DMS 273 treated with DMSO at 0.1 percent for 48 hours (cell line): ENCODE data around the gene VSTM2A.
"Not testable (repeated sequence)": the region's sequence is repeated elsewhere in the genome, so short reads cannot be mapped to it uniquely, and the experiment has no call there.

Experiments used
- DNase-seq: peaks from one replicate; lab custom pipeline; 2025; lab: John Stamatoyannopoulos, UW

The VSTM2A gene, protein sequence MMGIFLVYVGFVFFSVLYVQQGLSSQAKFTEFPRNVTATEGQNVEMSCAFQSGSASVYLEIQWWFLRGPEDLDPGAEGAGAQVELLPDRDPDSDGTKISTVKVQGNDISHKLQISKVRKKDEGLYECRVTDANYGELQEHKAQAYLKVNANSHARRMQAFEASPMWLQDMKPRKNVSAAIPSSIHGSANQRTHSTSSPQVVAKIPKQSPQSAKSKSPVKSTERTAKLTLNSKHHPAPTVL

DNA sequence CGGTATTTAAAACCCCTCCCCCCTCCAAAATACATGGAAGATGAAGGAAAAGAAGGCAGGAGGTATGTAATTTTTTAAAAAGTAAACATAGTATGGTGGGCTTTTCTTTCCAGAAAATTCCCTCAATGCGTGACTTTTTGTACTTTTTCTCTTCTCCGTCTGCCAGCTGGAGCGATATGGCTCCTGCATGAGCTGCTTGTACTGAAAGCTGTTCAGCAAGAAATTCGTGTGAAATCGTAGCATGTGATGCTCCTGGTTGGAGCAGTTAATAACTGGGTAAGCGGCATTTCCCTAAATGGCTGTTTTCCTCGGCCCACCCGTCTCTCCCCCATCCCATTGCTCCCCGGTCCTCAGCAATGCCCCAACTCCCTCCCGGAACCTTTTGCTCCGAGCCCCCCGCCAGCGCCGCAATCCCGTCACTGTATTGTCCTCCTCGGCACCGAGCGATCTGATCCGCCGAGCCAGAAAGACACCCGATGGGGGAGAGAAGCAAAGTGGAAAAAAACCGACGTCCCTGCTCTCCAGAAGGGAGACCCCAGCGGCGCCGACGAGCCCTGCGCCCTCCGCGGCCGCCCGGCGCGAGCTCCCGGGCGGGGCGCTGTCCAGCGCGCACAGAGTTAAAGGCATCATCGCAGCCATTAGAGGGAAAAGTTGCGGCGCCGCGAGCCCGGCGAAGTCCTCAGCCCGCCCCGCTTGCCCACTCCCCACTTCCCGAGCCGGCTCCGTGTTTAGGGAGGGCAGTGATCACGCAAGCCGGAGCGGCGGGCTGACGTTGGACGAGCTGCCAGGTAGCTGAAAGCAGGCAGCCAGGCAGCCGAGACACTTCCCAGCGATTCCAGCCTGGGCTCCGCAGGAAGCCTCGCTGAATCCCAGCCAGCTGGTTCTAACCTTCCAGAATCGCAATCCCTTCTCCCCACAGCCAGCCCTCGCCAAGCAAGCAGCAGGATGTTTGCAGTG lies at the start of gene VSTM2A:
Gene VSTM2A, plus strand, starts transcription at position 707 of the 957 bp plus-strand sequence. CDS start 356 bp downstream, outside the sequence.
- no peak for DNase-seq

DNA sequence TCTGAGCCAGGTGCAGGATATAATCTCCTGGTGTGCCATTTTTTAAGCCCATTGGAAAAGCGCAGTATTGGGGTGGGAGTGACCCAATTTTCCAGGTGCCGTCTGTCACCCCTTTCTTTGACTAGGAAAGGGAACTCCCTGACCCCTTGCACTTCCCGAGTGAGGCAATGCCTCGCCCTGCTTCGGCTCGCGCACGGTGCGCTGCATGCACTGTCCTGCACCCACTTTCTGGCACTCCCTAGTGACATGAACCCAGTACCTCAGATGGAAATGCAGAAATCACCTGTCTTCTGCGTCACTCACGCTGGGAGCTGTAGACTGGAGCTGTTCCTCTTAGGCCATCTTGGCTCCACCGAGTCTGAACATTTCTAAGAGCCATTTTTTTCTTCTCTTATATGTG lies 37.6 kb upstream of the VSTM2A start:
- DNase-seq = not testable (repeated sequence)

DNA sequence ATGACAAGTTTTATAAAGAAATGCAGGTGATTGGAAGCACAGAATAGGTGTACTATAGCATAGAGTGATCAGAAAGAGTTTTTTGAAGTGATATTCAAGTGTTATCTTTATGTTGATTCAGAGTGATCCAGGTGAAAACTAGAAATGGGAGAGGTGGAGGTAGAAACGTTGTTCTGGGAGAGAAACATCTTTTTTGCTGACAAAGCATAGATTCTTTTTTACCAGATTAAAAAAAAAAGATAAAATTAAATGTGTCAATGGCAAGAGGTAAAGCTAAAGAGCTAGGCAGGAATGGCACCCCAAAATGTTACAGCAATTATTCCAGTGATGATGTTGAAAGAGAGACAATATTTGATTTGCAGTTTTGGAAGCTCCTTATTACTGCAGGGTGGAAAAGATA lies 12.6 kb upstream of the VSTM2A start:
- no peak for DNase-seq

DNA sequence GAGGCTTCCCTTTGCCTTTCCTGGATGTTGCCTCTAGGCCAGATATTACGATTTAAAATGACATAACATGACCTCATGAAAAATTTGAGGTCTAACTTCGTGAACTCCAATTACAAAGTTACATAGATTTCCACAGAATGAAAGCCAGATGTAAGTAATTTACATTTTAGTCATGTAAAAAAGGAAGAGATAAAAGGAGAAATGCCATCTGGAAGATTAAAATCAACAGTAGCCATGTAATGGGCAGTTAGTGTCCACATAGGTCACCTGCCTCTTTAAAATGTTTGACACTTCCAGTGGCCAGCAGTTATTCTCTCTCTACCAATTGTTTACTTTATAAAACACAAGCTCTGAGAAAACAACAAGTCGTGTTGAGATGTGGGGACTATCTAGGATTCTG lies 4.1 kb upstream of the VSTM2A start:
- DNase-seq = no peak

DNA sequence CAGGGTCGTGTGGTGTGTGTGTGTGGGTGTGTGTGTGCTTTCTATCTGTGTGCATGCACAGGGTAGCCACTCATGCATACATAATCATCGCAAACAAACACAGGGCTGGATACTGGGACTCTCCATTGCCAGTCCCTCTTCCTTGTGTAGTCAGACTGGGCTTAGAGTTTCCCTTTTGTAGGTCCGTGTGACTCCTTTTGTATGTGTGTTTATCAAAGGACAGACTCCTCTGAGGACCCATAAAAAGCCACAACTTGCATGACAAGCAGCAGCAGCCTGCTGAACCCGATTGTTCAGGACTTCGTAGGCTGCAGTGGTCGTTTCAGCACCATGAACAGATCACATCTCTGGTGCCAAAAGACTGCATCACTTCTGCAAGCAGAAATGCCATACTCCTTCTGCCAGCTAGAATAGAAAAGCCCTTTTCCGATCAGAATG lies 895 bp downstream of the VSTM2A start:
- DNase-seq = no peak

DNA sequence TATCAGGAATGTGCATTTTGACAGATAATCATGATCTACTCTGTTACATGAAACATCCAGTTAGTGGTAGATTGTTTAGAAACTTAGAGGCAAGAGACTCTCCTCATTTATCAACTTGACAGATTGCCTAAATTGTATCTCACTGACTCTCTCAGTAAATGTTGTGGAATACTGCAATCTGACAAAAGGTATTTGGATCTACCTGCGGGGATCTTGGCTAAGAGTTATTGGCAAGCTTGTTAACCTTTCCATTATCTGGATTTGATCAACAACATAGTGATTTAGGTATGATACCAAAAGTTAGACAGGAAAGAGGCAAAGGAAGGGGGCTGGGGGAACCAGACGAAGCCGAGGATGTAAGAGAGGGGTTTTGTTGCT lies 2.0 kb downstream of the VSTM2A start:
- no peak for DNase-seq

DNA sequence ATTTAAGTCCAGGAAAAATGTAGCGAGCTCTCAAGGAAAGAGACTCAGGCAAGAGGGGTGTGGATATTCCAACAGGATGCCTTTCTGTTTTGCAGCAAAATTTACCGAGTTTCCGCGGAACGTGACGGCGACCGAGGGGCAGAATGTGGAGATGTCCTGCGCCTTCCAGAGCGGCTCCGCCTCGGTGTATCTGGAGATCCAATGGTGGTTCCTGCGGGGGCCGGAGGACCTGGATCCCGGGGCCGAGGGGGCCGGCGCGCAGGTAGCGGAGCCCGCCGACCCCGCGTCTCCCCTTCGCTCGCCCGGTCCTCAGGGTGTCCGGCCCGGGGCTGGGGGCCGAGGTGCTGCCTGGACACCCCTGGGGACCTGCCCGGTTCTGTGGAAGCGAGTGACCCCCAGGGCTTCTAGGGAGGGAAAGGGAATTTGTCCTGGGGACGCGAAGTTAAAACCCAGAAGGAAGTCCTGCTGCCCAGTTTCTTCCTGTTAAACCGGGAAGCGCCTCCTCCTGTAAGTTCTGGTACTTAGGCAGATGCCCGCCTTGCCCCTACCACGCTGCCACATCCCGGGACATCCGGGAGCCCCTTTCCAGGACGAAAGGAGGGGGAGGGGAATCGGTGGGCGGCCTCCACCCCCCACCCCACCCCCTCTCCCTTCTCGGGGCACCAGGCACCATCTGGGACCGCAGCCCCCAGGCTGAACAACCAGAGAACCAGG lies 2.5 kb downstream of the VSTM2A start:
- DNase-seq = no peak

DNA sequence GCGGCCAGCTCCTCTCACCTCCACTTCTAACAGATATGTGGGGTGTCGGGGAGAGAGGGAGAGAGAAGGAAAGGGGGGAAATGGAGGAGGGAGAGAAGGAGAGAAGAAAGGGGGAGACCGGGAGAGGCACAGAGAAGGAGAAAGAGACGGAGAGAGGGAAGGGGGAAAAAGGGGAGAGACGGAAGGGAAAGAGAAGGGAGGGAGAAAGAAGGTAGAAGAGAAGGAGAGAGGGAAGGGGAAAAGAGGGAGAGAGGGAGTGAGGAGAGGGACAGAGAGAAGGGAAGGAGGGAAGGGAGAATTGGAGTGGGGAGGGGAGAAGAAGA lies 3.0 kb downstream of the VSTM2A start:
- DNase-seq = no peak

DNA sequence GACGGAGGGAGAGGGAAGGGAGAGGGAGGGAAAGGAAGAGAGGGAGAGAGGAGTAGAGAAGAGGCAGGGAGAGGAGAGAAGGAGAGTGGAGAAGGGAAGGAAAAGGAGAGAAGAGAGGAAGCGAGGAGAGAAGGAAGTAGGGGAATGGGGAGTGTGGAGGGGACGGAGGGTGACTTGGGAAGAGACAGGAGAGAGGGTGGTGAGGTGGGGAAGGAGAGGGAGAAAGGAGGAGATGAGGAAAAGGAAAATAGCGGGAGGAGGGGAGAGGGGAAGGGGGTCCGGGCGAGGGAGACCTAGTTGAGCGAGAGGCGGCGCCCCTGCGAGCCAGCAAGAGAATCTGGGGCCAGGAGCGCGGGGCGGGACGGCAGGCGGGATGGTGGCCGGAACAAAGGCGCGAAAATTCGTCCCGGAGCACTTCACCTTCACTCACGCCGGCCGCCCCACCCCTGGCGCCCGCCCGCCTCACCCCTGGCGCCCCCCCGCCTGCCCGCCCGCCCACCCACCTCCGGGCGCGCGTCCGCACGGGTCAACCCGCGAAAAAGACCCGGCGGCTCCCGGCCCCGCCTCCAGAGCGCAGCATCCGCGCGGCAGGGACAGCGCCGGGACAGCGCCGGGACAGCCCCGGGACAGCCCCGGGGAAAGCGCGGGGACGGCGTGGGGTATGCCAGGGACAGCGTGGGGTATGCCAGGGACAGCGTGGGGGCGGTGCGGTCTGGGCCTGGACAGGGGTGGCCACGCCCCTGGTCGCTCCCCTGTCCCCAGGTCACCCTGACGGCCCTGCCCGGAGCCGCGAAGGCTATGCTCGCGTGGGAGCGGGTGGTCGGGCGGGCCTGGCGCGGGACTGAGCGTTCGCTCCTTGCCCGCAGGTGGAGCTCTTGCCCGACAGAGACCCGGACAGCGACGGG lies 4.2 kb downstream of the VSTM2A start:
- DNase-seq = no peak

DNA sequence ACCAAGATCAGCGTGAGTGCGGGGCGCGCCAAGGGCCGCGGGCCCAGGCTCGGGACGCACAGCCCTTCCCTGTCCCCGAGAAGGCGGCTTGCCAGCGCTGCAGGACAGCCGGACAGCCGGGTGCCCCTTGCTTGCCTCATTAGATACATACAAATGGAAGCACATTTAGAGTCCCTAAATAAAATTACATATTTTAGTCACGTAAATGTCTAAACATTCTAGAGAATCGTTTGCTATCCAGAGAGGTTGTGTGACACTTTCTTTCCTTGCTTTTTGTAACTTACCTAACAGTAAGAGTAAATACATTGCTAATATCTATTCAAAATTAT lies 4.8 kb downstream of the VSTM2A start:
- DNase-seq = no peak

DNA sequence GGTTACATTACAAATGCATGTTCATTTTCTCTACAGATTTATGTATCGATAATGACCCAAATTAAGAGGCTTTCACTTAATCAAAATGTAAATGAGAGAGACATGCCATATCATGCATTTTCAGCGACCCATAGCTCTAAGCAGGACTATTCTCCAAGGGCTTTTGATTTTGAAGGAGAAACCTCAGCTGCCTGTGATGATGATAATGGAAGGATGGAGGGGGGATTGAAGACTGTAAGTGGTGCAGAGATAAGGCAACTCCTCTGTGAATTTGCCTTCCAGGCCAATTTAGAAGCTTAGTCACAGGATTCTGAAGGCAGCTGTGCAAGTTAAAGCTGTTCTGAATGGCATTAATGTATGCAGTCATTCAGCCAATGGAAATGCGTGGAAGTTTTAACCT lies 8.3 kb downstream of the VSTM2A start:
- no peak for DNase-seq

DNA sequence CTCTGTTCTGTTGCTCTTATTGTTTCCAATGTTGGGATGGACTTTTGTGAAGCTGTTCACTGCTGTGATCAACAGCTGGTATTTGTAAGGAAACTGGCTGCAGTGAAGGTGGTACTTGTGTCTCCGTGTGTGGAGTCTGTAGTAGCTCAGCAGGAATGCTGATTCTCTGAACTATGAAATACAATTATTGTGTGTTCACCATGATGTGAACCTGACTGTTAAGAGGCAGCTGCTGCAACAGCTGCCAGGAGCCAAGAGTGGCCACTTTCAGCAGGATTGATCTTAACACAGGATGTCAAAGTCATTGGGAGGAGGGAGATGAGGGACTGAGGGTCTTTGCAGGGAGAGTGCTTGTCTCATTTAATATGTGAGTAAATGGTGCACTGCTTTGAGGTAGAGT lies 13.9 kb downstream of the VSTM2A start:
- no peak for DNase-seq

DNA sequence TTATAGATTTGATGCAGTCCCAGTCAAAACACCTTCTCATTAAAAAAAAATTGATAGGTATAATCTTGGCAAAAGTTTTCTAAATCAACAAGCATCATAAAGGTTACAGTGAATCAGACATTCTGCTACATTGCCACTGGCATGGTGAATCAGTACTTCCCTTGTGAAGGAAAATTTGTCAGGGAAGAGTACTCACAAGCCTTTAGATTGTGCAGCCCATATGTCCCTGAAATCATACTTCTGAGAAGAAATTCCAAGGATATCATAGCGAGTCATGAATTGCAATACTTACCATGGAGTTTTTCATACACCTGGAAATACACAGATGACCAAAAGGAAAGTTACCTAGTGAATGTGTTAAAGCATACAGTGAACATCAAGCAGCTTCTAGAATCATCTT lies 17.2 kb downstream of the VSTM2A start:
- DNase-seq = no peak

DNA sequence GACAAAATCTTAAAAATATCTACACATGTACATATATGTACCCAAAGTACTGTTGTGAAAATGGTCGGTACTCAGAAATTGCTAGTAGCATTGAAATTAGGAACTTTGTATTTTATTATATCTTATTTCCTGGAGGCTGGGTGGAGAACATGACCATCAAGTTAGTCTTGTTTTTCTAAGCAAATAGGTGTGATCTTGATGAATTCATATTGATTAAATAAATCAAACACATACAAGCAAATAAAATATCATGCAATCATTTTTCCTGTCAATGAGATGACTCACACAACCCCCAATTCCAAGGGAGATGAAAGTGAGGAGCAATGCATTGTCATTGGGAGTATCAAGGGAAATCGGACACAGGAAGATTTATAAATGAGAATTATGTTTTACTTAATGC lies 18.0 kb downstream of the VSTM2A start:
- DNase-seq = no peak

DNA sequence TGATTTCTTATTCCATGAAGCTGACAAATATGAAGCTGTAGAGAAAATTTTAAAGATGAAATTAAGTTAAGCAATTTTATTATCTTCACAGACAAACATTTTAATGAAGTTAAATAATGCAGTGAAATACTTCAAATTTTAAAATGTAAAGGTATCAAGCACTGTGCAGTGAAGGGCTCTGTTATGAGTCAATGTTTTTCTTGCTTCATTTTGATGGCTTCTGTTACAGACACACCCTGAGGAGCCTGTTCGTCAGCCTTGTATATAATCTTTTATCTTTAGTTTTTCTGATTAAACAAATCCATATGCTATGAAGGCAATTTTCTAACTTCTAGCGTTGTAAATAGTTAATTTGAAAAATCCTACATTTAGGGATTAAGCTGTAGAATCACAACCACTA lies 18.5 kb downstream of the VSTM2A start:
- DNase-seq = no peak

DNA sequence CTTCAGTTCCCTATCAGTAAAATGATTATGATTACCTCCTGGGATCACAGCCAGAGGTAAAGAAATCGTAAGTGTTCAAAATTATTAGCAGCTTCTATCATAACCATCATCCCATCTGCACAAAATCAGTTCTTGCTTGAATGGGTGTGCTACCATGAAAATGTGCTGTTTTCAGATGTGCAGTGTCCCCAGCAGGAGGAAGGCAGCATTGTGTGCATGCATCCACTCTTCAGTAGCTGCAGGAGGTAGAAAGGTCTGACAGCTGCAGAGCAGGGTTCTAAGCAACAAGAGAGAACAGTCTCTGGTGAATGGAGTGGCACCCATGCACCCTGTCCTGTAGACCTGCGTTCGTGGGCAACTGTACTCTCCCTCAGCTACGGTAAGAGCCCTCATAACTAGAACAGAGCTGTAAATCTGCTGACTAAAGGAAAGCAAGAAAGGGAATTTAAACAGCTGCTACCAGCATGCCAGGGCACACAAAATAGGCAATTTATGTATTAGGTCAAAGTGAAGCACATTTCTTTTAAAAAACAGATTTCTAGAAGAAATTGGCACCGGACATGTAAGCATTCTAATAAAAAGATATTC lies 21.2 kb downstream of the VSTM2A start:
- DNase-seq = no peak

DNA sequence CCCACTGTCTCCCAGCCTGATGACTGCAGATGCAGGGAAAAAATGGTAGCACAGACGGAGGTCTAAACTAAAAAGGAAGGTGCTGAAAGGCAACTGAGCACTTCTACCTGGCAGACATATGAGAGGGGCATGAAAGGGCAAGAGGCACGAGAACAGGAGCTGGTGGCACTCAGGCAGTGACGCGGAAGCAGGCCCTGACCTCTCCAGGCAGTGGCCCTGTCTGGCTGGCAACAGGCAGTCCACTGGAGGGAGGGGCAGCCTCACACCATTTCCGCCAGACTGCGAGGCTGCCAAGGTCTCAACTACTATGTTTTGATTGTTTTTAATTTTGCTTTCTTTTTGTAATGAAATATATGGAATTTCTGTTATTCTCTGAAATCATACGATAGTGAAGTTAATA lies 23.3 kb downstream of the VSTM2A start:
- DNase-seq = no peak

DNA sequence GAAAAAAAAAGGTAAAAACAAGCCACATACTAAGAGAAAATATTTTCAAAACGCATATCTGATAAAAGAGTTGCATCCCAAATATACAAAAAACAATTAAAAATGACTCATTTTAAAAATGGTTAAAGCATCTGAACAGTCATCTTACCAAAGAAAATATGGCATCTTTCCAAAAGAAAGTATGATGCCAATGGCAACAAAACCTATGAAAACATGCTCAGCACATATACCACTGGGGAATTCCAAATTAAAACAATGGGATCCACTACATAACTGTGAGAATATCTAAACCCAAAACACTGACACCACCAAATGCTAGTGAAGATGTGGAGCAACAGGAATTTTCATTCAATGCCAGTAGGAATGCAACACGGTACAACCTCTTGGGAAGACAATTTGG lies 39.3 kb downstream of the VSTM2A start:
- no peak for DNase-seq

DNA sequence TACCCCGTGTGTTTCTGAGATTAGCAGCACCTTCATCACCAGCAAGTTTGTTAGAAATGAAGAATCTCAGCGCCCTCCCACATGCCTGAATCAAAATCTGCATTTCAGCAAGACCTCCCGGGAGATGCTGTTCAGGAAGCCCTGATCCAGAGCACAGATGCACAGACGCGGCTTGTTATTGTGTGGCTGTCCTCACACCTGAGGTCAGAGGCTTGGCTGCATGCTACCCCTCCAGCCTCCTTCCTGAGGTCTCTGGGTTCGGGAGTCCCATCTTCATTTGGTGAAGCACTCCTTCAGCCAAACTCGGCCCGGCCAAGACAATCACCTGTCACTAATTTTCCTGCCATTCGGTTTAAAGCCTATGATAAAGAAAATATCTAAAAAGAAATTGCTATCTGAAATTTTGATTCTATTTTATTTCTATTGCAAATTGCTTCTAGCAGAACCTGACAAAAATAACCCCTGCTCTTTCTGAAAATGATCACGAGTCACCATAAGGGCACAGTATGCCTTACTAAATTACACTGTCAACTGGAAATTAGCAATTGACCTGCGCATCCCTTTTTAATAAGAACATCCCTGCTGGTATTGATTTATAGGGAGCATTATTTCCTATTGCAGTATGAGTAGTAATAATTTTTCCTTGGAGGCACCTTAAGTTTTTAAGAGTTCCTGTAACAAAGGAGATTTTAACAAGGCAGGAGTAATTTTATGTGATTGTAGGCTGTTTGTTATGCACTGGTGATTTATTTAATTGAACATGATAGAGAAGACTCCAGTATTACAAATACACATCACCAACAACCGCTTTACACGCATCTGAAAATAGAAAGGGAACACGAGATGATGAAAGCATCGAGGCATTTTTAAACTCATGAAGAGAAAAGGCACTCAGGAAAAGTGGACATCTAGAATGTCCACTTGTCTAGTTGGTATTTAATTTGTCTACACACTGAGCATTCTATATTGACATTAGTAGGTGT lies 49.5 kb downstream of the VSTM2A start:
- DNase-seq = no peak

DNA sequence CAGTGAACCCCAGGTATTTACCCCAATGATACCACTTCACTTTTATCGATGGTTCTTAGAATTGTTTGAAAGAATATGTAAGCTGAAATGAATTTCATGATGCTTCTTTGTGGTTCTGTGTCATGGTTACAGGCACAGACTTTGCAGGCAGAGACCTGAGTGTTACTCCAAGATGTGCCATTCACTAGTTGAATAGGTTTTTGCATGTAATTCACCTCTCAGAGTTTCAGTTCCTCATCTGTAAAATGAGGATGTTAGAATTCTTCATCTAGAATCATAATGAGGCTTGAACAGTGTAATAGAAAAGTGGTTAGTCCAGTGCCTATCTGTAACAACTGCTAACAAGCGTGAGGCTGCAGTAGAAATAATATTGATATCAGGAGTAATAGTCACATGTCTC lies 54.6 kb downstream of the VSTM2A start:
- no peak for DNase-seq
